HepG2 (cell line): Measurements from ENCODE around the gene PPP1R8. TPM values are rescaled to one million over a fixed set of nuclear protein-coding genes. Genes with fewer than 3 reads are reported as not detected.

Experiments used
- ATAC-seq: fragments of 200-7000 bp; cut with Tn5 transposase; 3 replicates; pipeline ENCODE4 v1.9.1; 2020; ENCODE audit warnings: mild to moderate bottlenecking, moderate library complexity
- BruUV-seq: library from RNA; stranded (reverse); fragments of 400-500 nt; replicated peaks from 2 replicates; lab custom pipeline; 2021; lab: Mats Ljungman, UMichigan
- CTCF ChIA-PET: fragments of 300-600 bp; formaldehyde crosslinking; extraction: SDS; loops from one replicate; lab custom pipeline; 2021; ENCODE audit warnings: low total read pairs, inconsistent platforms, low intra/inter-chr PET ratio; lab: Yijun Ruan, JAX
- POLR2A ChIA-PET: fragments of 350-600 bp; sonication (Branson Sonifier 250); formaldehyde crosslinking; loops from one replicate; lab custom pipeline; 2020; ENCODE audit warnings: antibody characterized with exemption, inconsistent platforms; lab: Yijun Ruan, JAX
- DNase-seq: peaks from one replicate; pipeline ENCODE4 v3.0.0-alpha.2; 2015; ENCODE audit warnings: low spot score
- FAIRE-seq: peaks from 3 replicates; lab custom pipeline; 2011; peaks lifted over from hg19 to GRCh38; lab: Jason Lieb, UNC
- H2AFZ ChIP-seq: one replicate; pipeline ENCODE4 v1.6.1; 2011; ENCODE audit warnings: low read length, inconsistent platforms
- H3K27ac ChIP-seq: fragments of 300-600 bp; 3 replicates; pipeline ENCODE4 v1.8.0; 2011; ENCODE audit warnings: mixed run types, mild to moderate bottlenecking, mixed read lengths, low read length, inconsistent platforms; ENCODE audit not compliant: insufficient read depth; ENCODE audit errors: extremely low read length
- H3K27me3 ChIP-seq, 2 experiments: fragments of 200-600 bp in 1 of 2; 2 replicates in 1 of 2; 3 replicates in 1 of 2; pipeline versions ENCODE4 v1.6.0 to v1.8.0; 2011; ENCODE audit warnings: low read length in 2 of 2, mild to moderate bottlenecking in 2 of 2, moderate library complexity in 2 of 2, inconsistent platforms in 1 of 2; ENCODE audit not compliant: insufficient read depth in 2 of 2, control insufficient read depth in 1 of 2
- H3K36me3 ChIP-seq, 2 experiments: fragments of 200-600 bp in 1 of 2; replicated peaks in 1 of 2; 2 replicates in 1 of 2; 3 replicates in 1 of 2; pipeline versions ENCODE4 v1.5.1 to v1.8.0; 2011; ENCODE audit warnings: low read length in 2 of 2, inconsistent platforms in 1 of 2; ENCODE audit not compliant: insufficient read depth in 2 of 2, control insufficient read depth in 1 of 2
- H3K4me1 ChIP-seq: 2 replicates; pipeline ENCODE4 v1.5.1; 2012; ENCODE audit warnings: low read length, inconsistent platforms; ENCODE audit not compliant: insufficient read depth
- H3K4me2 ChIP-seq: 2 replicates; pipeline ENCODE4 v1.6.0; 2011; ENCODE audit warnings: low read depth, low read length, inconsistent platforms
- H3K4me3 ChIP-seq, 3 experiments: fragments of 200-600 bp in 1 of 3; sonication (generic), shearing (Covaris generic) in 1 of 3; replicated peaks in 1 of 3; 2 replicates each; pipeline ENCODE4 v1.5.1; 2011 to 2016; ENCODE audit warnings: low read length in 3 of 3, inconsistent platforms in 2 of 3, low read depth in 2 of 3, mild to moderate bottlenecking in 2 of 3, control low read depth in 1 of 3, mixed read lengths in 1 of 3; ENCODE audit not compliant: insufficient read depth in 1 of 3
- H3K79me2 ChIP-seq: one replicate; pipeline ENCODE4 v1.6.1; 2011; ENCODE audit warnings: low read length, inconsistent platforms; ENCODE audit not compliant: insufficient read depth
- H3K9ac ChIP-seq: 2 replicates; pipeline ENCODE4 v1.6.0; 2011; ENCODE audit warnings: mild to moderate bottlenecking, low read depth, low read length, inconsistent platforms; ENCODE audit not compliant: insufficient read depth
- H3K9me3 ChIP-seq: 2 replicates; pipeline ENCODE4 v1.5.1; 2012; ENCODE audit warnings: mild to moderate bottlenecking, low read length
- H4K20me1 ChIP-seq: 2 replicates; pipeline ENCODE4 v1.6.0; 2011; ENCODE audit warnings: inconsistent platforms, mild to moderate bottlenecking, low read length, moderate library complexity; ENCODE audit not compliant: insufficient read depth
- MXD4 ChIP-seq: IDR thresholded peaks from 2 replicates; pipeline ENCODE4 v1.6.1; 2016; ENCODE audit warnings: mild to moderate bottlenecking, missing biosample characterization, missing genetic modification reagents
- PCBP2 ChIP-seq: fragments of 200-400 bp; formaldehyde crosslinking; optimal IDR thresholded peaks from 2 replicates; pipeline ENCODE3; 2018; ENCODE audit warnings: low read length, low read depth; ENCODE audit not compliant: poor library complexity, severe bottlenecking
- SNAI1 ChIP-seq: sonication (generic); formaldehyde crosslinking; IDR thresholded peaks from 2 replicates; pipeline ENCODE4 v1.5.0; 2020; ENCODE audit warnings: mild to moderate bottlenecking, missing genetic modification reagents, borderline replicate concordance
- ZNF660 ChIP-seq: sonication (generic); formaldehyde crosslinking; IDR thresholded peaks from 2 replicates; pipeline ENCODE4 v1.5.1; 2020; ENCODE audit warnings: mild to moderate bottlenecking, low read depth, missing genetic modification reagents, borderline replicate concordance
- WGBS: methylation state at CpG from one replicate; pipeline ENCODE4 v1.1.6; 2017; ENCODE audit warnings: low lambda C conversion rate; 5-methylcytosine and 5-hydroxymethylcytosine counted together
- in situ Hi-C: cut with HindIII; loops from 2 replicates; pipeline ENCODE4 v1.10.0; 2017; ENCODE audit warnings: low pct_unique_long_range_greater_than_20kb; ENCODE audit not compliant: extremely low pct_ligation_motif_present
- intact Hi-C: fragments of 100-400 bp; cut with micrococcal nuclease; formaldehyde crosslinking; loops from one replicate; pipeline ENCODE4 v1.10.0; 2022; ENCODE audit not compliant: unreplicated experiment
- polyA plus RNA-seq, 8 experiments: library from polyadenylated mRNA; depleted of rRNA in 3 of 8; stranded (reverse) in 7 of 8; unstranded in 1 of 8; fragments of >200 nt; fragmentation: Illumina TruSeq in 4 of 8; extraction: Trizol in 4 of 8; gene quantifications; 2 replicates each; pipeline versions ENCODE4 v1.2.1 to v1.2.3, GENCODE V29; 2011 to 2016; ENCODE audit warnings: low read depth in 4 of 8, missing spikeins in 1 of 8, mixed read lengths in 1 of 8; ENCODE audit not compliant: insufficient read depth in 1 of 8
- total RNA-seq, 5 experiments: library from RNA; depleted of rRNA; stranded (reverse); fragments of >200 nt; fragmentation: Illumina TruSeq; extraction: Trizol; gene quantifications; 2 replicates each; pipeline ENCODE4 v1.2.3, GENCODE V29; 2016; ENCODE audit warnings: low read depth in 1 of 5
- TF ChIP-seq, protein P1 (sequence below): sonication (generic); formaldehyde crosslinking; IDR thresholded peaks from 2 replicates; pipeline ENCODE4 v1.4.0; 2020; ENCODE audit warnings: missing genetic modification reagents, mild to moderate bottlenecking, borderline replicate concordance
- TF ChIP-seq, protein P2 (sequence below): sonication (generic); formaldehyde crosslinking; IDR thresholded peaks from 2 replicates; pipeline ENCODE4 v1.8.1; 2023; ENCODE audit warnings: missing genetic modification reagents, mild to moderate bottlenecking, borderline replicate concordance

Gene PPP1R8
- total and polyA plus RNA-seq, 2 of the 13 experiments (the other 11 are each of a cell fraction or from before 2014, with no cell fraction given), result 38.3 to 62.2 TPM

GRCh38 chr1:27889506-27889905 is 58.9 kb downstream of the PPP1R8 start:
- no peaks in the 10 kb centered on the region for H3K9me3 ChIP-seq
- DNase-seq (no peak), ATAC-seq (no peak), FAIRE-seq (no peak)
- no TSS peak for BruUV-seq
- no peak overlapping the region for H3K27ac ChIP-seq
- no peaks in the 10 kb centered on the region for H4K20me1 ChIP-seq
- no peak overlapping the region for H3K4me2 ChIP-seq
- H3K4me1 ChIP-seq, result no peaks in the 10 kb centered on the region
- H3K4me3 ChIP-seq, result no peak overlapping the region
- no peak overlapping the region for H3K9ac ChIP-seq
- no peaks in the 10 kb centered on the region for H3K27me3 ChIP-seq
- TF ChIP-seq MXD4 (CRISPR knock-in tag) (no peak), PCBP2 (no peak), ZNF660 (CRISPR knock-in tag) (no peak), SNAI1 (no peak)
- TF ChIP-seq, protein P1, sequence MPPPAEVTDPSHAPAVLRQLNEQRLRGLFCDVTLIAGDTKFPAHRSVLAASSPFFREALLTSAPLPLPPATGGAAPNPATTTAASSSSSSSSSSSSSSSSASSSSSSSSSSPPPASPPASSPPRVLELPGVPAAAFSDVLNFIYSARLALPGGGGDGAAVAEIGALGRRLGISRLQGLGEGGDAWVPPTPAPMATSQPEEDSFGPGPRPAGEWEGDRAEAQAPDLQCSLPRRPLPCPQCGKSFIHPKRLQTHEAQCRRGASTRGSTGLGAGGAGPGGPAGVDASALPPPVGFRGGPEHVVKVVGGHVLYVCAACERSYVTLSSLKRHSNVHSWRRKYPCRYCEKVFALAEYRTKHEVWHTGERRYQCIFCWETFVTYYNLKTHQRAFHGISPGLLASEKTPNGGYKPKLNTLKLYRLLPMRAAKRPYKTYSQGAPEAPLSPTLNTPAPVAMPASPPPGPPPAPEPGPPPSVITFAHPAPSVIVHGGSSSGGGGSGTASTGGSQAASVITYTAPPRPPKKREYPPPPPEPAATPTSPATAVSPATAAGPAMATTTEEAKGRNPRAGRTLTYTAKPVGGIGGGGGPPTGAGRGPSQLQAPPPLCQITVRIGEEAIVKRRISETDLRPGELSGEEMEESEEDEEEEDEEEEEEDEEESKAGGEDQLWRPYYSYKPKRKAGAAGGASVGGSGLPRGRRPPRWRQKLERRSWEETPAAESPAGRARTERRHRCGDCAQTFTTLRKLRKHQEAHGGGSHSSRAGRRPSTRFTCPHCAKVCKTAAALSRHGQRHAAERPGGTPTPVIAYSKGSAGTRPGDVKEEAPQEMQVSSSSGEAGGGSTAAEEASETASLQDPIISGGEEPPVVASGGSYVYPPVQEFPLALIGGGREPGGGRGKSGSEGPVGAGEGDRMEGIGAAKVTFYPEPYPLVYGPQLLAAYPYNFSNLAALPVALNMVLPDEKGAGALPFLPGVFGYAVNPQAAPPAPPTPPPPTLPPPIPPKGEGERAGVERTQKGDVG (CRISPR knock-in tag), result no peak
- TF ChIP-seq, protein P2, sequence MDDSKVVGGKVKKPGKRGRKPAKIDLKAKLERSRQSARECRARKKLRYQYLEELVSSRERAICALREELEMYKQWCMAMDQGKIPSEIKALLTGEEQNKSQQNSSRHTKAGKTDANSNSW (CRISPR knock-in tag), result no peak
- POLR2A ChIA-PET, result no interaction called here
- CTCF ChIA-PET, result no interaction called here
- no peaks in the 10 kb centered on the region for H3K79me2 ChIP-seq
- intact Hi-C loops, result no loop called here
- WGBS, result 96% methylated on average over 3 of the region's 3 CpGs
- H2AFZ ChIP-seq, result no peak overlapping the region
- in situ Hi-C loops, result no loop called here
- peaks cover 9 to 36% of the 10 kb centered on the region in 2 experiments for H3K36me3 ChIP-seq
